Measurements from ENCODE around the gene PIK3C2A.

- TF ChIP-seq CTCF (IDR thresholded peaks at IDR 0.05; ENCODE audit: control extremely low read depth in 1 of 3, insufficient read depth in 1 of 3, low read depth in 1 of 3, low read length in 3 of 3) (no peak), RFX5 (IDR thresholded peaks at IDR 0.05; ENCODE audit: borderline replicate concordance, low read depth, low read length) (no peak), EP300 (IDR thresholded peaks at IDR 0.05; ENCODE audit: borderline replicate concordance in 1 of 2, low read depth in 2 of 2, low read length in 2 of 2) (no peak)
These were observed 27.8 kb downstream of the PIK3C2A start for GRCh38 chr11:17179970-17180369.

All from H1 (cell line).